MCF 10A (cell line): ENCODE results near the gene MTX1. TPM values are rescaled to one million over a fixed set of nuclear protein-coding genes. Genes with fewer than 3 reads are reported as not detected.

Source experiments
- BruUV-seq: library from RNA; stranded (reverse); fragments of 400-500 nt; replicated peaks from 2 replicates; lab custom pipeline; 2021; lab: Mats Ljungman, UMichigan
- CTCF ChIA-PET: fragments of 300-600 bp; sonication (Branson Sonifier 250); formaldehyde crosslinking; extraction: SDS; loops from one replicate; lab custom pipeline; 2021; ENCODE audit warnings: antibody characterized with exemption, inconsistent platforms; lab: Yijun Ruan, JAX
- POLR2A ChIA-PET: fragments of 300-600, 350-650 bp; sonication (Branson Sonifier 250); formaldehyde crosslinking; extraction: SDS; loops from one replicate; lab custom pipeline; 2020; ENCODE audit warnings: antibody characterized with exemption, inconsistent platforms; lab: Yijun Ruan, JAX
- DNase-seq: peaks from one replicate; pipeline ENCODE4 v3.0.0-alpha.2; 2018; ENCODE audit not compliant: unreplicated experiment
- H3K27ac Mint-ChIP-seq: one replicate; pipeline ENCODE4 v1.8.0; 2022; ENCODE audit warnings: mild to moderate bottlenecking, low read depth, mixed read lengths; ENCODE audit not compliant: unreplicated experiment
- H3K27me3 Mint-ChIP-seq: one replicate; pipeline ENCODE4 v1.8.0; 2022; ENCODE audit warnings: mixed read lengths; ENCODE audit not compliant: insufficient read depth, unreplicated experiment
- H3K36me3 Mint-ChIP-seq: one replicate; pipeline ENCODE4 v1.8.0; 2022; ENCODE audit warnings: mild to moderate bottlenecking, moderate library complexity, mixed read lengths; ENCODE audit not compliant: insufficient read depth, unreplicated experiment
- H3K4me1 Mint-ChIP-seq: one replicate; pipeline ENCODE4 v1.8.0; 2022; ENCODE audit warnings: mixed read lengths; ENCODE audit not compliant: insufficient read depth, unreplicated experiment
- H3K4me3 Mint-ChIP-seq: one replicate; pipeline ENCODE4 v1.8.0; 2022; ENCODE audit warnings: mild to moderate bottlenecking, moderate library complexity, mixed read lengths; ENCODE audit not compliant: unreplicated experiment
- H3K9me3 Mint-ChIP-seq: one replicate; pipeline ENCODE4 v1.8.0; 2022; ENCODE audit warnings: mixed read lengths; ENCODE audit not compliant: unreplicated experiment
- CTCF ChIP-seq: fragments of 200-600 bp; IDR thresholded peaks from one replicate; pipeline ENCODE4 v1.8.0; 2022; ENCODE audit warnings: antibody characterized with exemption, mild to moderate bottlenecking; ENCODE audit not compliant: unreplicated experiment
- intact Hi-C: fragments of 100-400 bp; cut with micrococcal nuclease; formaldehyde crosslinking; loops from 2 replicates; pipeline ENCODE4 v1.14.1; 2022
- total RNA-seq: library from RNA; stranded (reverse); gene quantifications from 2 replicates; pipeline ENCODE4 v1.2.3, GENCODE V29; 2022

The MTX1 gene
- total RNA-seq, 1 experiment from 2014 or later: 67.4 TPM

- Mint-ChIP-seq H3K27me3 (no peaks in the 10 kb centered on the region), H3K9me3 (no peaks in the 10 kb centered on the region)
Measured at GRCh38 chr1:155202198-155202597, 6.3 kb upstream of the MTX1 start.

GRCh38 chr1:155202731-155203515 lies 5.6 kb upstream of the MTX1 start:
- Mint-ChIP-seq H3K4me1 (peaks cover 11% of the 10 kb centered on the region), H3K27ac (no peak overlapping the region), H3K36me3 (peaks cover 54% of the 10 kb centered on the region), H3K4me3 (no peak overlapping the region), H3K9me3 (no peaks in the 10 kb centered on the region), H3K27me3 (no peaks in the 10 kb centered on the region)
- no peak for TF ChIP-seq CTCF
- POLR2A ChIA-PET: interaction anchor here (0.6 to 9.2 kb wide), 5 partner anchors 9 to 121 kb away, joined by 3 to 131 read pairs (median 3); partner anchors contain the start of gene KRTCAP2
- DNase-seq: no peak
- intact Hi-C loops: no loop called here
- CTCF ChIA-PET: interaction anchor here (0.6 to 9.1 kb wide), 8 partner anchors 8 to 982 kb away, joined by 3 to 111 read pairs (median 6); partner anchors contain the start of genes KRTCAP2 and UBAP2L
- BruUV-seq: no TSS peak

More at GRCh38 chr1:155202198-155202597, 6.3 kb upstream of the MTX1 start:
- POLR2A ChIA-PET: interaction anchor here (1.5 to 9.2 kb wide), 2 partner anchors 8 to 24 kb away, joined by 3 to 131 read pairs; no protein-coding TSS in a partner anchor
- intact Hi-C loops: no loop called here
- CTCF ChIA-PET: interaction anchor here (0.6 to 9.1 kb wide), 8 partner anchors 7 to 982 kb away, joined by 3 to 111 read pairs (median 6); partner anchors contain the start of genes ENTREP3, KRTCAP2 and UBAP2L
- no peak overlapping the region for H3K27ac Mint-ChIP-seq
- TF ChIP-seq CTCF: no peak
- BruUV-seq: no TSS peak
- H3K4me1 Mint-ChIP-seq: peaks cover 5% of the 10 kb centered on the region
- no peak for DNase-seq
- no peak overlapping the region for H3K4me3 Mint-ChIP-seq
- peaks cover 53% of the 10 kb centered on the region for H3K36me3 Mint-ChIP-seq

GRCh38 chr1:155205035-155205434 lies 3.5 kb upstream of the MTX1 start:
- H3K27me3 Mint-ChIP-seq: no peaks in the 10 kb centered on the region
- peaks cover 33% of the 10 kb centered on the region for H3K36me3 Mint-ChIP-seq
- BruUV-seq: no TSS peak
- no peak for TF ChIP-seq CTCF
- POLR2A ChIA-PET: interaction anchor here (0.8 to 9.2 kb wide), 3 partner anchors 11 to 39 kb away, joined by 3 to 131 read pairs (median 4); no protein-coding TSS in a partner anchor
- no peaks in the 10 kb centered on the region for H3K9me3 Mint-ChIP-seq
- H3K27ac Mint-ChIP-seq: no peak overlapping the region
- no peak for DNase-seq
- CTCF ChIA-PET: interaction anchor here (0.9 to 9.1 kb wide), 3 partner anchors 10 to 114 kb away, joined by 4 to 111 read pairs (median 55); no protein-coding TSS in a partner anchor
- H3K4me3 Mint-ChIP-seq: no peak overlapping the region
- H3K4me1 Mint-ChIP-seq: peaks cover 14% of the 10 kb centered on the region
- intact Hi-C loops: loop anchor here (5.0 kb wide), 1 partner anchor 57 kb away; the partner anchor contains the start of gene SCAMP3
